Measurements from ENCODE around the gene XPO6.
A peak's percentile ranks its signal among the peaks of the same experiment; 100 is the strongest.

The XPO6 gene

DNA sequence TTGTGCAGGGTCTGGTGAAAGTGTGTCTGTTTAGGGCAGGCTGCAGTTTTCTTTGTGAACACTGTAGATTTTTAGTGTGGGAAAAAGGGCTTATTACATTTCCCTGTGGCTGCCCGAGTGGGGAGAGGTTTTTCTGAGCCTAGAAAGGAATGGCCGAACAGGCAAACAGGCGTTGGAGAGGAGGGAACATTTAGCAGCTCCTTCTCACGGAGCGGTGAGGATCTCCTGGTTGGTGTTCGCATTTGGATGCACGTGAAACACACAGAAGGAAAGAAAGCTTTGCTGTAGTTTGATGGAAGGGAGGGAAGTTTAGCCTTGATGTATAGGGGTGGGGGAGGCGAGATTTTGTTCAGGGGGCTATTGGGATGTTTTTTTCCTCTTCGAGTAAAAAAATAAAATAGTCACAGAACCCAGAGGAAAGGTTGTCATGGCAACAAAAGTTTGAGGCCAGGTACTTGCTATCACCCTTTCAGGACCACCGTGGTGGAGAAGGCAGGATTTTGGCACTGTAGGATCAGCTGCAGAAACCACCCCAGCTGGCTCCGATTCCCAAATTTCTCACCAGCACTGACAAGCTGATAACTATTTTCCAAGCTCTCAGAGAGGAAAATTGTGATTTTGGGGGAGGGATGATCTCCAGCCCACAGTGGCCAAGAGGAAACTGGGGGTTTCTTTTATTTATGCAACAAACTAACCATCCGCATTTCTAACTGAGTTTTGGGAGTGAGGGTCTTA is 151.8 kb downstream of the XPO6 start:
- ChIA-PET CTCF (interaction anchor here (1.0 kb wide), 1 partner anchor 10 kb away, joined by 3 read pairs; no protein-coding TSS in a partner anchor), POLR2A (no interaction called here)
- H3K27ac ChIP-seq (ENCODE audit: extremely low read depth, low read depth, low read length), result no peak overlapping the region
- no peak overlapping the region for H3K4me3 ChIP-seq (ENCODE audit: low read depth, low read length)
- H3K9me3 ChIP-seq (ENCODE audit: control insufficient read depth, insufficient read depth, low read depth, low read length), result no peaks in the 10 kb centered on the region
- TF ChIP-seq ZNF530 (tag by site-specific recombination; IDR thresholded peaks at IDR 0.05; ENCODE audit: low read depth) (no peak), RBAK (tag by site-specific recombination; IDR thresholded peaks at IDR 0.05) (no peak), ZNF274 (IDR thresholded peaks at IDR 0.05; ENCODE audit: low read length) (no peak), ZNF274 (tag by site-specific recombination; IDR thresholded peaks at IDR 0.05; ENCODE audit: borderline replicate concordance) (no peak), ZNF292 (tag by site-specific recombination; IDR thresholded peaks at IDR 0.05; ENCODE audit: borderline replicate concordance, low read depth) (no peak)
- TF ChIP-seq, protein P1, sequence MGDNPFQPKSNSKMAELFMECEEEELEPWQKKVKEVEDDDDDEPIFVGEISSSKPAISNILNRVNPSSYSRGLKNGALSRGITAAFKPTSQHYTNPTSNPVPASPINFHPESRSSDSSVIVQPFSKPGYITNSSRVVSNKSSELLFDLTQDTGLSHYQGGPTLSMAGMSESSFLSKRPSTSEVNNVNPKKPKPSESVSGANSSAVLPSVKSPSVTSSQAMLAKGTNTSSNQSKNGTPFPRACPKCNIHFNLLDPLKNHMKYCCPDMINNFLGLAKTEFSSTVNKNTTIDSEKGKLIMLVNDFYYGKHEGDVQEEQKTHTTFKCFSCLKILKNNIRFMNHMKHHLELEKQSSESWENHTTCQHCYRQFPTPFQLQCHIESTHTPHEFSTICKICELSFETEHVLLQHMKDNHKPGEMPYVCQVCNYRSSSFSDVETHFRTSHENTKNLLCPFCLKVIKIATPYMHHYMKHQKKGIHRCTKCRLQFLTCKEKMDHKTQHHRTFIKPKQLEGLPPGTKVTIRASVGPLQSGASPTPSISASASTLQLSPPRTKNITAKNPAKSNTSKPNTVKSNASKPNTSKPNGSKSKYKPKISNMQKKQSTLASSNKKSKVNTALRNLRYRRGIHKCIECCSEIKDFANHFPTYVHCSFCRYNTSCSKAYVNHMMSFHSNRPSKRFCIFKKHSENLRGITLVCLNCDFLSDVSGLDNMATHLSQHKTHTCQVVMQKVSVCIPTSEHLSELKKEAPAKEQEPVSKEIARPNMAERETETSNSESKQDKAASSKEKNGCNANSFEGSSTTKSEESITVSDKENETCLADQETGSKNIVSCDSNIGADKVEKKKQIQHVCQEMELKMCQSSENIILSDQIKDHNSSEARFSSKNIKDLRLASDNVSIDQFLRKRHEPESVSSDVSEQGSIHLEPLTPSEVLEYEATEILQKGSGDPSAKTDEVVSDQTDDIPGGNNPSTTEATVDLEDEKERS (tag by site-specific recombination; IDR thresholded peaks at IDR 0.05), result no peak
- TF ChIP-seq, protein P2, sequence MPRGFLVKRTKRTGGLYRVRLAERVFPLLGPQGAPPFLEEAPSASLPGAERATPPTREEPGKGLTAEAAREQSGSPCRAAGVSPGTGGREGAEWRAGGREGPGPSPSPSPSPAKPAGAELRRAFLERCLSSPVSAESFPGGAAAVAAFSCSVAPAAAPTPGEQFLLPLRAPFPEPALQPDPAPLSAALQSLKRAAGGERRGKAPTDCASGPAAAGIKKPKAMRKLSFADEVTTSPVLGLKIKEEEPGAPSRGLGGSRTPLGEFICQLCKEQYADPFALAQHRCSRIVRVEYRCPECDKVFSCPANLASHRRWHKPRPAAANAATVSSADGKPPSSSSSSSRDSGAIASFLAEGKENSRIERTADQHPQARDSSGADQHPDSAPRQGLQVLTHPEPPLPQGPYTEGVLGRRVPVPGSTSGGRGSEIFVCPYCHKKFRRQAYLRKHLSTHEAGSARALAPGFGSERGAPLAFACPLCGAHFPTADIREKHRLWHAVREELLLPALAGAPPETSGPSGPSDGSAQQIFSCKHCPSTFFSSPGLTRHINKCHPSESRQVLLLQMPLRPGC (tag by site-specific recombination; IDR thresholded peaks at IDR 0.05), result no peak
- no peaks in the 10 kb centered on the region; the same call in 1 of the 2 replicates for H3K4me1 ChIP-seq (ENCODE audit: control insufficient read depth, insufficient read depth, low read length)
- no peaks in the 10 kb centered on the region for H3K36me3 ChIP-seq (ENCODE audit: control insufficient read depth in 2 of 2, insufficient read depth in 1 of 2, low read length in 2 of 2)

DNA sequence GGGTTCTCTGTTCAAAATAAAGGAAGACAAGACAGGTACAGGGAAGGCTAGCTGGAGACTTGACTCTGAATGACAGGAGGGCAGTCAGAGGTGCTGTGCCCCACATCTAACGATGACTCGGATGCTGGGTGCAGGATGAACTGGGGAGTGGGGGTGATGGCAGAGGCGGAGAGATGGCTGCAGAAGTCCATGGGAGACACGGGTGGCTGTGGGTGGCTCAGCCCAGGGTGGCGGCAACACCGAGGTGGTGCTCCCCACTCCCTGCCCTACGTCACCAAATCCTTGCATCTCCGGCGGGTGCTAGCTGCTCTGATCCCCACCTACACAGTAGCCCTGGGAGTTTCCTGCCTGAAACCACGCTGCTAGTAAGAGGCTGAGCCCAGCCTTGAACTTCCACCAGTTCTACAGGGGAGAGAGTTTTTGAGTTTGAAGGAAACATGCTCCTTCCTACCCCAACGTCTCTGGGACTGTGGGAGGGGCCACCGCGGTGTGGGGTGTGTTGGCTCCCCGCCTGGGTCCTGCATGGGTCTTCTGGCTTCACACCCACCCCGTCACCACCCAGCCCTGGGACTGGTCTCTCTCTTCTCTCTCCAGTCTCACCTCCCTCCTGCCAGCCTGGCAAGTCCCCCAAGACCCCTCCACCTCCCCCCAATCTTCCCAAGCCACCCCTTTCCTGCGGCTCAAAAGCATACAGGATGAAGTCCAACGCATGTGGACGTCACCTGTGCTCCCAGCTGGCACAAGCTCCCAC is 152.8 kb downstream of the XPO6 start:
- H3K4me1 ChIP-seq (ENCODE audit: control insufficient read depth, insufficient read depth, low read length), result no peaks in the 10 kb centered on the region; the same call in 1 of the 2 replicates
- POLR2A ChIA-PET, result no interaction called here
- H3K9me3 ChIP-seq (ENCODE audit: control insufficient read depth, insufficient read depth, low read depth, low read length), result no peaks in the 10 kb centered on the region
- no peak overlapping the region for H3K4me3 ChIP-seq (ENCODE audit: low read depth, low read length)
- no peaks in the 10 kb centered on the region for H3K36me3 ChIP-seq (ENCODE audit: control insufficient read depth in 2 of 2, insufficient read depth in 1 of 2, low read length in 2 of 2)
- CTCF ChIA-PET, result interaction anchor here (1.0 to 1.1 kb wide), 2 partner anchors 11 kb away, joined by 3 read pairs; no protein-coding TSS in a partner anchor
- H3K27ac ChIP-seq (ENCODE audit: extremely low read depth, low read depth, low read length), result no peak overlapping the region
- TF ChIP-seq ZNF521 (tag by site-specific recombination; IDR thresholded peaks at IDR 0.05) (no peak), ZNF600 (tag by site-specific recombination; IDR thresholded peaks at IDR 0.05) (no peak), GFI1B (tag by site-specific recombination; IDR thresholded peaks at IDR 0.05) (no peak), FEZF1 (tag by site-specific recombination; IDR thresholded peaks at IDR 0.05) (no peak), ZNF623 (tag by site-specific recombination; IDR thresholded peaks at IDR 0.05) (no peak), EGR2 (tag by site-specific recombination; IDR thresholded peaks at IDR 0.05; ENCODE audit: low read depth) (peak; percentile 69; the same call in 1 of the 2 replicates), SALL2 (tag by site-specific recombination; IDR thresholded peaks at IDR 0.05; ENCODE audit: borderline replicate concordance) (no peak), SP2 (tag by site-specific recombination; IDR thresholded peaks at IDR 0.05) (no peak), ZNF311 (tag by site-specific recombination; IDR thresholded peaks at IDR 0.05; ENCODE audit: borderline replicate concordance) (no peak), ZNF140 (tag by site-specific recombination; IDR thresholded peaks at IDR 0.05) (no peak), ZNF830 (tag by site-specific recombination; IDR thresholded peaks at IDR 0.05; ENCODE audit: low read depth) (no peak), OSR2 (tag by site-specific recombination; IDR thresholded peaks at IDR 0.05) (no peak), ZFHX2 (tag by site-specific recombination; conservative IDR thresholded peaks at IDR 0.05) (peak; percentile 61), MZF1 (tag by site-specific recombination; IDR thresholded peaks at IDR 0.05; ENCODE audit: borderline replicate concordance) (peak; percentile 52; the same call in 1 of the 2 replicates), ZNF404 (tag by site-specific recombination; IDR thresholded peaks at IDR 0.05) (no peak)
- TF ChIP-seq, protein P3, sequence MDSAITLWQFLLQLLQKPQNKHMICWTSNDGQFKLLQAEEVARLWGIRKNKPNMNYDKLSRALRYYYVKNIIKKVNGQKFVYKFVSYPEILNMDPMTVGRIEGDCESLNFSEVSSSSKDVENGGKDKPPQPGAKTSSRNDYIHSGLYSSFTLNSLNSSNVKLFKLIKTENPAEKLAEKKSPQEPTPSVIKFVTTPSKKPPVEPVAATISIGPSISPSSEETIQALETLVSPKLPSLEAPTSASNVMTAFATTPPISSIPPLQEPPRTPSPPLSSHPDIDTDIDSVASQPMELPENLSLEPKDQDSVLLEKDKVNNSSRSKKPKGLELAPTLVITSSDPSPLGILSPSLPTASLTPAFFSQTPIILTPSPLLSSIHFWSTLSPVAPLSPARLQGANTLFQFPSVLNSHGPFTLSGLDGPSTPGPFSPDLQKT (IDR thresholded peaks at IDR 0.05; ENCODE audit: borderline replicate concordance, low read depth, low read length), result no peak
- TF ChIP-seq, protein P4, sequence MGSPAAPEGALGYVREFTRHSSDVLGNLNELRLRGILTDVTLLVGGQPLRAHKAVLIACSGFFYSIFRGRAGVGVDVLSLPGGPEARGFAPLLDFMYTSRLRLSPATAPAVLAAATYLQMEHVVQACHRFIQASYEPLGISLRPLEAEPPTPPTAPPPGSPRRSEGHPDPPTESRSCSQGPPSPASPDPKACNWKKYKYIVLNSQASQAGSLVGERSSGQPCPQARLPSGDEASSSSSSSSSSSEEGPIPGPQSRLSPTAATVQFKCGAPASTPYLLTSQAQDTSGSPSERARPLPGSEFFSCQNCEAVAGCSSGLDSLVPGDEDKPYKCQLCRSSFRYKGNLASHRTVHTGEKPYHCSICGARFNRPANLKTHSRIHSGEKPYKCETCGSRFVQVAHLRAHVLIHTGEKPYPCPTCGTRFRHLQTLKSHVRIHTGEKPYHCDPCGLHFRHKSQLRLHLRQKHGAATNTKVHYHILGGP (tag by site-specific recombination; IDR thresholded peaks at IDR 0.05), result no peak
- TF ChIP-seq, protein P5, sequence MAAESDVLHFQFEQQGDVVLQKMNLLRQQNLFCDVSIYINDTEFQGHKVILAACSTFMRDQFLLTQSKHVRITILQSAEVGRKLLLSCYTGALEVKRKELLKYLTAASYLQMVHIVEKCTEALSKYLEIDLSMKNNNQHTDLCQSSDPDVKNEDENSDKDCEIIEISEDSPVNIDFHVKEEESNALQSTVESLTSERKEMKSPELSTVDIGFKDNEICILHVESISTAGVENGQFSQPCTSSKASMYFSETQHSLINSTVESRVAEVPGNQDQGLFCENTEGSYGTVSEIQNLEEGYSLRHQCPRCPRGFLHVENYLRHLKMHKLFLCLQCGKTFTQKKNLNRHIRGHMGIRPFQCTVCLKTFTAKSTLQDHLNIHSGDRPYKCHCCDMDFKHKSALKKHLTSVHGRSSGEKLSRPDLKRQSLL (tag by site-specific recombination; IDR thresholded peaks at IDR 0.05), result no peak

All from HEK293 (cell line).